HG02623 (cell line): Measurements from ENCODE around the gene KIAA0930.

Experiments
- ATAC-seq: cut with Tn5 transposase; IDR thresholded peaks from one replicate; pipeline ENCODE4 v1.9.1; 2021; ENCODE audit warnings: moderate library complexity; ENCODE audit not compliant: unreplicated experiment

KIAA0930 gene

DNA sequence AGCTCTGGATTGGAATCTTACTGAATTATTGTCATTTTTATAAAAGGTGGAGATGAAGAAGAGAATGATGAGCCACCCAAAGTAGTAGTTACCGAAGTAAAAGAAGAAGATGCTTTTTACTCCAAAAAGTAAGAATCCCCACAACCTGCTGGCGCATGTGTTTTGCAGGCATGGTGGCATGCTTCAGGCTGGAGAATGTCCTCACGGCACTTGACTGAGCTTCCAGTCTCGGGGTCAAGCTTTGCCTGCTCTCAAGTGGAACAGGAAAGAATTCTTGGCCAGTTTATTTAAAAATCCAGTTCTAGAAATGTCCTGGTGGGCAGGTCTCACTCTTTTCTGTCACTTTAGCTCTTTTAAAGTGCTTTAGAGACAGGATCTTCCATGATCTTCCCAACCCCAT, 59.5 kb downstream of the KIAA0930 start:
- ATAC-seq: no peak

DNA sequence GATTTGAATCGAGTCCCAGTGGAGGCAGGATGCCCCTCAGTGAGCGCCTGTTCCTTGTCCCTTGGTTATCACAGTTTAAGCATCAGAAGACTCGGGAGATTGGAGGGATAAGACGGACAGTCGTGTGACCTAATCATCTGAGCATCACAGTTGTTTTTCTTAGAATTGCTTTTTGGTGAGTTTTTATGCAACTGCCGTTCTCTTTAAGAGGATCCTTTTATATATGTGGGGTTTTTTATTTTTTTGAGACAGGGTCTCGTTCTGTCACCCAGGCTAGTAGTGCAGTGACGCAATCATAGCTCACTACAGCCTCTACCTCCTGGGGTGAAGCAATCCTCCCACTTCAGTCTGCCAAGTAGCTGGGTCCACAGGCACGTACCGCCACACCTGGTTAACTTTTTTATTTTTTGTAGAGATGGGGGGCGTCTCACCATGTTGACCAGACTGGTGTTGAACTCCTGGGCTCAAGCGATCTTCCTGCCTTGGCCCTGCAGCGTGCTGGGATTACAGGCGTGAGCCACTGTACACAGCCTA, 60.5 kb downstream of the KIAA0930 start:
- ATAC-seq: no peak

DNA sequence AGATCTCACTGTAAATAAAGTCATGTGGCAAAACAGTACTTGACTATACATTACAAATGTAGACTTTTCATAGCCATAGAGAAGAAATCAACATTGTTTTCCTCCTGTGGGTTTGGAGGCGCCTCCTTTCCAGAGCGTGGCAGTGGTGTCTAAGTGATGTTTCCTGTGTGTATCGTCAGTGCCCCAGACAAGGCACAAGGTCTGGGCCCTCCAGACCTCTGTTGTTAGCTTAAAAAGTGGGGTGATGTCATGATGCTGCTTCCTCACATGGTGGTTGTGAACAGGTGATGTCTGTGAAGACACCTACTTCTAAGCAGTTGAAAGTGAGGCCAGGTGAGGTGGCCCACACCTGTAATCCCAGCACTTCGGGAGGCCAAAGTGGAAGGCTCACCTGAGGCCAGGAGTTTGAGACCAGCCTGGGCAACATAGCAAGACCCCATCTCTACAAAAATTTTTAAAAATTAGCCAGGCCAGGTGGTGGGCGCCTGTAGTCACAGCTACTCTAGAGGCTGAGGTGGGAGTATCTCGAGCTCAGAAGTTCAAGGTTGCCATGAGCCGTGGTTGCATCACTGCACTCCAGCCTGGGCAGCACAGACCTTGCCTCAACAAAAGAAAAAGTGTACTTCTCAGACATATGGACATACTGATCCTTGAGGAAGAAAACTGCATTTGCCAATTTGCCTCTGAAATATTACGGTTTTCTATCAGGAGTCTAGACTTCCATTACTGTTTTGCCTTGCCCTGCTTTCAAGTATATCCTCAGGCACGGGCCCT, 61.2 kb downstream of the KIAA0930 start:
- no peak for ATAC-seq

DNA sequence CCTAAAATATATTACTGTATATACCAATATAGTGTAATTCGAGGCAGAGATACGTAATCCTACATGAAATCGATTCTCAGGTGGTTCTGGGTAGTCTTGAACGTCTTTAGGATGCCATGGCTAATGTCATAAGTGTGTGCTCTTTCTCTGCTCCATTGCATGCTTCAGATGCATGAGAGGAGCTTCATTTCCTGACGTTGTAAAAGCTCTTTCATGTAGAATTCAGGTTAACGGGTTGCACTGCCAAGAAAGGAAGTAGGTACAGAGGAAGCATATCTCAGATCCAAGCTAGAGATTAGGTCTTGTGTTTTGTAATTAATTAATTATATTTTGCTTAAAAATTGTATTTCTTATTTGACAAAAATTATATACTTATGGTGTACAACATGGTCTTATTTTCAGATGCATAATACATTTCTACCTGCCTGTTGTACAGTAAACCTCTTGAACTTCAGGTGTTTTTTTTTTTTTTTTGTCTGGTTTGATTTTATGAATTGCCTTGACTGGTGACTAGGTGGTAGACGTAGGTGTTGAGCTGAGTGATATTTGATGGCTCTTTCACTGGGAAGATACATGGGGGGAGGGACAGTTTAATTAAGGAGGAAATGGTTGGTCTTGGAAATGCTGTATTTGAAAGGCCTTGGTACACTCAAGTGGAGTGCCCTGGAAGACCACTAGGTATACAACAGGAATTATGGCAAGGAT, 67.7 kb downstream of the KIAA0930 start:
- ATAC-seq: no peak

DNA sequence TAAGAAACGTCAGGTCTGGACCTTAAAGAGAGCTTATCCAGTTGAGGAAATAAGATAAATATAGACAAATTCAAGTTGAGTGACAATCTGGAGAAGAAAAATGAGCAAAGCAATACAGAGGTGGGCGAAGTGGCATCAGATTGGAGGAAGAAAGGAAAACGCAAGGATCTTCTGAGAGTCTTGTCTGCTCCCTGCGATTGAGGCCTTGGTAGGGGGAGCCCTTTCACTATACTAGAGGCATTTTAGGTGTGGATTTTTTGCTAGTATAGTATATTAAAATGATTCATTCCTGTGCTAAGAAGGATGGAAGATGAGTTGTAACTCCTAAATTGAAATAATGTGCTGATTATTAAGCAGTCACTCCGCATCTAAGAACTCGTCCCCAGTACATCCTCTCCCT, 68.9 kb downstream of the KIAA0930 start:
- no peak for ATAC-seq

DNA sequence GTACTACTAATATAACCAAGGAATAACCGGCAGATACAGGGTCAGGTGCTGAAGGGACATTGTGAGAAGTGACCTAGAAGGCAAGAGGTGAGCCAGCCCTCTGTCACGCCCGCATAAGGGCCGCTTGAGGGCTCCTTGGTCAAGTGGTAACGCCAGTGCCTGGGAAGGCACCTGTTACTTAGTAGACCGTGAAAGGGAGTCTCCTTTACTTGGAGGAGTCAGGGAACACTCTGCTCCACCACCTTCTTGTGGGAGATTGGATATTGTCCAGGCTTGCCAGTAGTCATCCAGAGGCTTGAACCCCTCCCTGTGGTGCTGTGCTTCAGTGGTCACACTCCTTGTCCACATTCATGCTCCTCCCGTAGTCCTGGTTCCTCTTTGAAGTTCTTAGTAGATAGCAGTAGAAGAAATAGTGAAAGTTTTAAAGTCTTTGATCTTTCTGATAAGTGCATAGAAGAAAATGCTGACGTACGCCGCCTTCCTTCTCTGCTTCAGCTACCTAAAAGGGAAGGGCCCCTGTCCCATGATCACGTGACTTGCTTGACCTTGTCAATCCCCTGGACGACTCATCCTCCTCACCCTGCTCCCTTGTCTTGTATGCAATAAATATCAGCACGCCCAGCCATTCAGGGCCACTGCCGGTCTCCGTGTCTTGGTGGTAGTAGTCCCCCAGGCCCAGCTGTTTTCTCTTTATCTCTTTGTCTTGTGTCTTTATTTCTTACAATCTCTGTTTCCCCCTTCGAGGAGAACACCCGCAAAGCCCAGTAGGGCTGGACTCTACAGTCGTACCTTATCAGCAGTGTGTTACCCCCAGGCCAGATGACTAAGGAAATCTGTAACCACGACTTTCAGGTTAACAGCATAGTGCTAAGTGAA, 70.9 kb downstream of the KIAA0930 start:
- ATAC-seq: no peak

DNA sequence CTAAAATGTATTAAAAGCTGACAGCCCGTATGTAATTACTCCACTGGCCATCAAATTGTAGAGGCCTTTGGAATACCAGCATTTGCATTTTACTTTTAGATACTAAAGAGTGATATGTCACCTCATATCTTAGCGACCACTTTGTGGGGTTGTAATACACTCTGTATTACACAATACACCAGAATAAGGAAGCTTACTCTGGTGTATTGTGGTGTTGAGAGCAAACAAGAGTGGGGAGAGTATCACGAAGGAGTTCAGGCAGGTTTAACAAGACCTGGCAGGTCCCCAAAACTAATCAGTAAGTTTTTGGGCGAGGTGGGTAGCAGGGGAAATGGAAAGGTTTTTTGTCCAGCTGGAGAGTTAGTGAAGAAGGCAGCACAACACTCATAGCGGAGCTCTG, 73.8 kb downstream of the KIAA0930 start:
- ATAC-seq: no peak

DNA sequence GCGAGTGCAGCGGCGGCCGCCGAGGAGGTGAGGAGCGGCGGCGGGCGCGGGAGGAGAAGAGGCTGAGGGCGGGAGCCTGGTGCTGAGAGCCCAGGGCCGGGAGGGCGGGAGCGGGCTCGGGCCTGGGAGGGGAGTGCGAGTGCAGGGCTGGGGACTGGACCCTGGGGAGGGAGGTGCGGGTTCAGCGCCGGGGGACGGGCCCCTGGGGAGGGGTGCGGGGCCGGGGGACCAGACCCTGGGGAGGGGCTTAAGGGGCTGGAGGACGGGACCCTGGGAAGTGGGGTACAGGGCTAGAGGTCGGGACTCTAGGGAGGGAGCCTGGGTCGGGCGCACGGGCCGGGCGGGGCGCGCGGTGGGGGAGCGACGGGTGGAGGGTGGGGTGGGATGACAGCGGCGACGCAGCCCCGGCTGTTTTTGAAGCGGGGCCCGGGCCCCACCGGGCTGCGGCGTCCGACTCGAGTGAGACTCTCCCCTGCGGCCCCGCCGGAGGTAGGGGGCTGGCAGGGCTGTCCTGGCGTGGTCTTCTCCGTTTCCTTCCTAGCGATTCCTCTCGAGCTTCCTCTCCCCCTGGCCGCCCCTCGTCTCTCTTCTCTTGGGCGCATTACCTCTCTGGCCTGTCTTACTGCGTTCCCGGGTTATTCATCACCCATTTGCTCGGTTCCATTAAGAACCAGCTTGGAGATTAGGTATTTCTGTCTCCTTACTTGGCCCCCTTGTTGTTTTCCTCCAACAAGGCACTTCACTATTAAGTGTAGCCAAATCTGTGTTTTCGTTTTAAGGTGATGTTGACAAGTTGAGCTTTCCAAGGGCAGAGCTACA, 76.2 kb downstream of the KIAA0930 start:
- ATAC-seq: peak; percentile 29

DNA sequence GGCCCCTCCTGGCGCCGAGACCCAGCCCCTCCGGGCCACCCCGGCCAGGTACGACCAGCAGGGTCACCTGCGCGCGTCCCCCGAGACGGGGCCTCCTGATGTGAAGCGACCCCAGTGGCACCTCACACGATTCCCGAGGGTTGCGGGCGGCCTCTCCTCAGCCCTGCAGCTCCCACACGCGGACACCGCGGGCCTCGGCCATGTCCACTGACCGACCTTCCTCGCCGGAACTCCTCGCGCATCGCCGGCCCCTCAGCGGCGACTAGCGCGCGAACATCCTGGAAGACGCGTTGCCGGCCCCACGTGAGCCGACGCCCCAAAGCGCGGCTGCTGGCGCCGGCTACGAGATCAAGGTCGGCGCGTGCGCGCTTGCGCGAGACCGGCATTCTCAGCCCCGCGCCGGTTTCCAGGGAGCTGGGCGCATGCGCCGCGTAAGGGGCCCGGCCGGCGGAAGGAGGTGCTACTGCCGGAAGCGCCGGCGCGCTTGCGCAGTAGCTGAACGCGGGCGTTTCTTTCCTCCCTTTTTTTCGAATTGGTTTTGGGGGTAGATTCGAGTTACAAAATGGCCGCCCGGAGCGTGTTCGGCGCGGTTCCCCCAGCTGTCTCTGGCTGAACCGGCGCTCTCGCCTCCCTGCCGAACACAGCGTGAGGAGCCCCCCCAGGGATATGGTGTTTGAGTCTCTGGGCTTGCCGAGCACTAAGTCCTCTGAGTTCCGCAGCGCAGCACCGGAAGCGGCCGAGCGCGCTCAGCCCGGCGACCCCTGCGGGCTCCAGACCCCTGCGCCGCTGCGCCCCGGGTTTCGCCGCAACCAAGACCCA, 77.0 kb downstream of the KIAA0930 start, which contains the start of gene NUP50:
Gene NUP50 (plus strand): TSS at position 475 of the 819 bp plus-strand sequence. CDS start 4,253 bp downstream, outside the sequence.
- peak; percentile 81 for ATAC-seq

DNA sequence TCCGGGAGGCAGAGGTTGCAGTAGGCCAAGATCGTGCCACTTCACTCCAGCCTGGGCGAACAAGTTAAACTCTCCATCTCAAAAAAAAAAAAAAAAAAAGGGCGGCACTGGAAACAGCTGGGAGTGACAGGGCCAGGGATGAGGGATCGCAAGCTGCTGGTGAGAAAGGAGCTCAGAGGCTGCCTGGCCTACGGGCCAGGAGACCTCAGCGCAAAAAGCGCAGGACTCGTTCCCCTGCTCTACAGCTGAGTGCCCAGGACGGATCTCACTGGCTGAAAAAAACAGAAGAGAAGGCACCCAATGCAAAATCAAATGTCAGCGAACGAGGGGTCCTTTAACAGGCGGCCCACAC, 77.6 kb downstream of the KIAA0930 start:
- ATAC-seq: peak; percentile 6

DNA sequence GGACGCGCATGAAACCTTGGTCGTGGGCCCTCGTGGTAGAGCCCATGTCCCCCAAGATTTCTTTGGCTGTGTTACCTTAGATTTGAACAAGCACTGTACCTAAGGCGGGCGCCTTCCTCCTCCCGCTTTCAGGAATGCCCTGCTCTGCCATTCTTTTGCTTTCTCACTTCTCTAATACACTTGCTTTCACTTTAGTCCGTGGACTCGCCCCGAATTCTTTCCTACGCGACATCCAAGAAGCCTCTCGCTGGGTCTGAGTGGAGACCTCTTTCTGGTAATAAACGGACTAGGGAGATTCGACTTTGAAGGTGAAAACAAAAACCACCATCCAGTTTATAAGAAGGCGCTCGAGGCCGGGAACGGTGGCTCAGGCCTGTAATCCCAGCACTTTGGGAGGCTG, 78.2 kb downstream of the KIAA0930 start:
- ATAC-seq: no peak

DNA sequence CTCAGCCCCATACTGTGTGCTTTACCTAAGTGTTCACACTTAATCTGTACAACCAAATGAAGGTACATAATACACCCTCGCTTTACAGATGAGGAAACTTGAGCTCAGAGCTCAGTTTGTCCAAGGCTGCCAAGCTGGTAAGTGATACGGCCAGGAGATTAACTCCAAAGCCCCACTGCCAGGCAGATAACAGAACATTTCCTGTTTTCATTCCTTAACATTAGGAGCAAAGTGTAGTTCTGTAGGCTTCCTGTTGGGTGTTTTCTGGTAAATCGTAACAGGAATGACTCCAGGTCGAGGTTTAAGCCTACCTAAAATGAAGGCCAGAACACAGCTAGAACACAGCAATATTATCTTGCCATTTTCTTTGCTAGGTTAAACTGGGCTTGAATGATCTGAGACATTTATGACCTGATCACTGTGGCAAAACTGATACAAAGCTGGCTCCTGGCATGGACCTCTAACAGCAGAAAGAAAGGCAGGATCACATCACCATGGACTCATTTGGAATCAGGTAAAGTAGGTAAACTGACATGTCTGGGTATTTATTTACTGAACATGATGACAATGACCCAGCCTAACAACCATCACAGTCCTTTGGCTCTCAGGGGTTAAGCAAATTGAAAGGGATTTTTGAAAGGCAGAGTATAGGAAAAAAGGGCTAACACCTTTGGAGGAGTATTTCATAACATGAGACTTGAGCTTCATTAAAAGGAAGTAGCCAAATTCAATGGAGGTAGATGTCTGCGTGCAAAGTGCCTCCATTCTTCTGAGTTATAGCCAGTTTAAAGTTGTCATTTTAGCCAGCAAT, 80.8 kb downstream of the KIAA0930 start:
- no peak for ATAC-seq

DNA sequence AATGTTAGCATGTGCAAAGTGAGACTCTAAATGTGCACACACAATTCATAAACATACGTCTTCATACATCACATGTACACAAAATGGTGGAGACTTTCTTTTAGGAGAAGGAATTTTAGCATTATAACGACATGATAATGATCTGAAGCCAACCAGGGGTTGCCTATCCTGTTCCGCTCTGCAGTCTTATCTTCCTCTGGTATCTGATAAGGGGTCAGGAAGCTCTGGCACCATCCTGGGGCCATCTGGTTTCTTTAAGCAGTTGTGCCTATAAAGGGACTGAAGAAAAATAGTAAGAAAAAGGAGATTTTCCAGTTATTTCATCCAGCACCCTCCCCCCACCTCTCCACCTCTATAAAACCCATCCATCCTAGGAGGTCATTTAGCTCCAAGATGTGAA, 82.8 kb downstream of the KIAA0930 start:
- ATAC-seq: no peak

DNA sequence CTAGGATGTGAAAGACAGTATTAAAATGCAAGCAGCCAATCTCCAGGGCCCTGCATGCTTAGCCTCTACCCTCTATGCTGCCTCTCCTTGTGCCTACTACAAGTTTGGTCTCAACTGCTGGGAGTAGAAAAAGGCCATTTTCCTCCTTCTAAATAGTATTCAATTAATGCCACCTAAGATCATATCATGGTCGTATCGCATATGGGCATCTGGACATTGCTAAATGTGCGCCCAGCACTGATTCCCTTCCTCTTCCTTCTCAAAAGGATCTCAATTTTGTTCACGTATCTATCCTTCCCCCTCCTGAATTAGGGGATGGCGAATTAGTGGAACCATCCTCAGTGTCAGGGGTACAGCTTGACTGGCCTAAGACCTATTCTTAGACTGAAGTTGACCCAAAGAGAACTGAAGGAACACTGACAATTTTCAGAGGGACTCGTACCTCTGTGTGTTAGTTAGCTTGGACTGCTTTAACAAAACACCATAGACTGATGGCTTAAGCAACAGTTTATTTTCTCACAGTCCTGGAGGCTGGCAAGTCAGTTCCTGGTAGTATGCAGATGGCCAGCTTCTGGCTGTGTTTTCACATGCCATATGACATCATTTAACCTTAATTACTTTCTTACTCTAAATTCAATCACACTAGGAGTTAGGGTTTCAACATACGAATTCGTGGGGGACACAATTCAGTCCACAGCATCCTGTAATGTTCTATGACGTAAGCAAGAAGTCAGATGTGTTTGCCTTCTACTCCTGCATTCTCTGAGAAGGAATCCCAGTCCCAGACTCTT, 85.4 kb downstream of the KIAA0930 start:
- no peak for ATAC-seq

DNA sequence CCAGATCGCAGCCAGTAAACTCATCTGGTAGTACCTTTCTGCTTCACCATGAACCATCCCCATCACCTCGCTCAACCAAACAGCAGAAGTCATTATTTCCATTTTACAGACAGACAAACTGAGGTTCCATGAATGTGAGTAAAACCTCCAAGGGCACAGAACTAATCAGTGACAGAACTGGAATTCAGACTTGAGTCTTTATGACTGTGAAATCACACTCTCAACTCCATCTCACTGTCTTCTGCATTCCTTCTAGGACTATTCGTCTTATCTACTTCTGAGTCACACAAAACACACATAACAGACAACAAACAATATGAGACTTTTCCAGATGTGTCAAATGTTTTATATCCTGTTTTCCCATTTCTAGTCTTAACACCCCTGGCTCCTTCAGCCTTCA, 86.3 kb downstream of the KIAA0930 start:
- no peak for ATAC-seq

DNA sequence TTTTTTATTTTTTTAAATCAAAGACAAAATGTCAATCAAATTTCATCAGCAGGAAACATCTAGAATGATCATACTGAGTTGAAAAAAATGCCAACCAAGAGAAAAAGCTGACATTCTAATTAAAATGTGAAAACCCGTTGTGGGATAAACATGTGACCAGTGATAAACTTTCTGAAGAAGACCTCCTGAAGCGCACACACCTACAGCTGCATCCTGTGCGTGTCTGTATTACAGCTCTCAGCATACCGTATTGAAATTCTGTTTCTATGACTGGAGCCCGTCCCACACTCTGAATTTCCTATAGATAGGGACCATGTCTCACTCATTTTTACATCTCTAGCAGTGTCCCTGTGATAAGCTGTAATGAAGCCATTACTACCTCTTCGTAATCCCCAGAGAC, 89.2 kb downstream of the KIAA0930 start:
- ATAC-seq: no peak

DNA sequence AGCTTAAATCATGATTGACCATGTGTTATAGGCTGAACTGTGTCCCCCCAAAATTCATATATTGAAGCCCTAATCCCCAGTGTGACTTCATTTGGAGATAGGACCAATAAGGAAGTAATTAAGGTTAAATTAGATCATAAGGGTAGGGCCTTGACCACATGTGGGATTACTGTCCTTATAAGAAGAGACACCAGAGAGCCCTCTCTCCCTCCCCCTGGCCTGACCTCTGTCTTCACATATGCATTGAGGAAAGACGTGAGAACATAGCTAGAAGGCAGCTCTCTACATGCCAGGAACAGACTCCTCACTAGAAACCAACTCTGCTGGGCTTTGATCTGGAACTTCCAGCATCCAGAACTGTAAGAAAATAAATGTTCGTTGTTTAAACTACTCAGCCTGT, 90.6 kb downstream of the KIAA0930 start:
- no peak for ATAC-seq

DNA sequence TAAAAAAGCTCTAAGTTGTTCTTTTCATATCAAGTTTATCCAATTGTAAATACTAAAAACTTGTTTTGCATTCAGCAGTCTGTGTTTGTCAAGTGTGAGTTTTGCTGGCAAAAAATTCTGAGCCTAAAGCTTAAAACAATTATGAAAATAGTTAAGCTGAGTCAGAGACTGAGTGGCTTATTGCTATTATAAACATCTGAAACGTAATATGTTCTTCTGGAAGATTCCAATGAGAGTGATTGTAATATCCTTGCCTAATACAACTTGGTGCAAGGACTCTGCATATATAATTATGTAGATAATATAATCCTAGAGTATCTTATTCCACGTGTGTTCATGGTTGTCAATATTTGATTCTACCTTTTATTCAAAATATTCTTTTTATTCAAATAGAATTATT, 91.0 kb downstream of the KIAA0930 start:
- ATAC-seq: no peak
